Measurements from ENCODE around the gene RUNX1. TPM values are rescaled to one million over a fixed set of nuclear protein-coding genes. Genes with fewer than 3 reads are reported as not detected.
A peak's percentile ranks its signal among the peaks of the same experiment; 100 is the strongest.
"Not testable (repeated sequence)": the region's sequence is repeated elsewhere in the genome, so short reads cannot be mapped to it uniquely, and the experiment has no call there.

RUNX1 gene
- polyA plus RNA-seq, 1 donor = 9.2 TPM

DNA sequence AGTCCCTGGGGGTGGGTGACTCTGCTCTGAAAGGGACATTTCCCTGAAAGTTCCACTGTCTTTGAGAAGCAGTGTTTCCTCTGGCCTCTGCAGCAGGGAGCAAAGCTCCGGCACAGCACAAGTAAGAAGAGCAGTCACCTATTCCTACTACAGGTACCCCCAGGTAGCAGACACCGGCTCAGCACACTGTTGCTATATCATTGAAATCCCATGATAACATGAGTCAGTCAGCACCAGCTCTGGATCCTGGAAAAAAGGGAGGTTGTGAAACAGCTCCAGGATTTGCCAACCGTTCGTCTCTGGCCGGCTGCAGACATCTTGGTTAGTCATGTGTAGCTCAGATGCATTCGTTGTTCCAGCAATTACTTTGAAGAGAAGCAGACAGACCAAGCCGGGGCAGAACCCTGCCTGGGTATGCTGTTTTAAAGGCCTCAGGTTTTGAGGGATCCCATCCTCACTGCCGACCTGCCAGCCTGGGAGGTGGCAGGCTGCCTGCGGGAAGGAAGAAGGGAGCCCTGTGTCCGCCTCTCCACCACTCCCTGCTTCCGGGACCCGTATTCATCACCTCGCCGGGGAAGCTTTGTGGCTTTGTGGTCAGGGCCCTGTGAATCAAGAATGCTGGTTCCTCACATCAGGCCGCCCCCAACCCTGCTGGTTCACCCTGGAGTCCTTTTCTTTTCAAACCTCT, 241.1 kb downstream of the RUNX1 start:
- H3K4me3 ChIP-seq (ENCODE audit: low read length) = no peak overlapping the region
- no peak for DNase-seq
- H3K27me3 ChIP-seq (ENCODE audit: control insufficient read depth, insufficient read depth, low read length) = no peaks in the 10 kb centered on the region
- 80% methylated on average over 1 of the region's 15 CpGs for WGBS (ENCODE audit: insufficient coverage, low lambda C conversion rate)
- no peaks in the 10 kb centered on the region for H3K9me3 ChIP-seq (ENCODE audit: control insufficient read depth, low read depth, low read length)
- H3K4me1 ChIP-seq (ENCODE audit: control insufficient read depth, insufficient read depth, low read length) = peaks cover 23% of the 10 kb centered on the region
- peak overlapping the region; percentile 12 for H3K27ac ChIP-seq (ENCODE audit: low read length)
- peaks cover 5% of the 10 kb centered on the region for H3K36me3 ChIP-seq (ENCODE audit: control insufficient read depth, insufficient read depth, low read length)

DNA sequence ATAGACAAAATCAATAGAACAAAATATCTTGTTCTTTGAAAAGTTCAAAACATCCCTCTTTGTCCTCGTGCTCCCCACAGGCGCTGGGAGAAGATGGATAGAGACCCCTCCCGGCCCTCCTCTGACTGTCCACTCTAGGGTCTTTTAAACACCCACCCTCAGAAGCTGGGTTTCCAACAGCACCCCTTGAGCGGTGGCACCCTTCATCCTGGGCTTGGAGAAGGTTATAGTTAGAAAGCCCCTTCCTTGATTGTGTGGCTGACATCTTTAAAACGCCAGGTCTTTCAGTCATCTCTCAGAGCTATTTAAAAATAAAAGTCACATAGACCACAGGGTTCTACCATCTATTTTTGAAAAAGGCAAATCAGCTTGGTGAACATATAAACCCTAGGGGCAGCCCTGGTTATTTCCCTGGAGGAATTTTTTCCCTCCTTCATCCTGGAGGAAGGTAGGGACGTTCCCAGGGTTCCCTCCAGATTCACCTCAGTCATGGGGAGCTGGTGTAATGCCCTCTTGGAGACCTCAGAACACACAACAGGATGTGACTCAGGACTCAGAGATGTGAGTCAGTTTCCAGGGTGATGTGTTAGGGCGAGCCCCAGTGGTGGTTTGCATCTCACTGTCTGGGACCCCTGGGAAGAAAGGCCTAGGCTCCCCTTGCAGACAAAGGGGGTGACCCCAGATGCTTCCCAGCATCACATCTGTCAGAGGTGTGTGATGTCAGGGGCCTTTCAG, 241.8 kb downstream of the RUNX1 start:
- 90% methylated on average over 2 of the region's 7 CpGs for WGBS (ENCODE audit: insufficient coverage, low lambda C conversion rate)
- H3K4me1 ChIP-seq (ENCODE audit: control insufficient read depth, insufficient read depth, low read length) = peaks cover 21% of the 10 kb centered on the region
- no peak overlapping the region for H3K4me3 ChIP-seq (ENCODE audit: low read length)
- no peaks in the 10 kb centered on the region for H3K9me3 ChIP-seq (ENCODE audit: control insufficient read depth, low read depth, low read length)
- H3K36me3 ChIP-seq (ENCODE audit: control insufficient read depth, insufficient read depth, low read length) = peaks cover 5% of the 10 kb centered on the region
- DNase-seq = no peak
- H3K27me3 ChIP-seq (ENCODE audit: control insufficient read depth, insufficient read depth, low read length) = no peaks in the 10 kb centered on the region
- H3K27ac ChIP-seq (ENCODE audit: low read length) = peak overlapping the region; percentile 12

DNA sequence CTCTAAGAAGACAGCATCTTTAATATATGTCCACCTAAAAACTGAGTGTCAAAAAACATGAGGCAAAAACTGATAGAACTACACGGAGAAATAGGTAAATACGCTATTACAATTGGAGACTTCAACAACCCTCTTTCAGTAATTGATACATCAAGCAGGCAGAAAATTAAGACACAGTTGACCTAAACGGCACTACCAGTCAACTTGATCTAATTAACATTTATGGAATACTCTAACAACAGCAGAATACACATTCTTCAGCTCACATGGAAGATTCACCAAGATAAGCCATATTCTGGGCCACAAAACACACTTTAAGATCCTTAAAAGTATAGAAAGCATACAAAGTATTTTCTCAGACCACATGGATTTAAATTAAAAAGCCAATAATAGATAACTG, 242.7 kb downstream of the RUNX1 start:
- no peaks in the 10 kb centered on the region for H3K9me3 ChIP-seq (ENCODE audit: control insufficient read depth, low read depth, low read length)
- peaks cover 5% of the 10 kb centered on the region for H3K36me3 ChIP-seq (ENCODE audit: control insufficient read depth, insufficient read depth, low read length)
- WGBS (ENCODE audit: insufficient coverage, low lambda C conversion rate) = no CpG with 5 or more reads among the region's 3 CpGs
- no peak for DNase-seq
- H3K27ac ChIP-seq (ENCODE audit: low read length) = no peak overlapping the region
- H3K4me3 ChIP-seq (ENCODE audit: low read length) = no peak overlapping the region
- H3K4me1 ChIP-seq (ENCODE audit: control insufficient read depth, insufficient read depth, low read length) = peaks cover 21% of the 10 kb centered on the region
- no peaks in the 10 kb centered on the region for H3K27me3 ChIP-seq (ENCODE audit: control insufficient read depth, insufficient read depth, low read length)

DNA sequence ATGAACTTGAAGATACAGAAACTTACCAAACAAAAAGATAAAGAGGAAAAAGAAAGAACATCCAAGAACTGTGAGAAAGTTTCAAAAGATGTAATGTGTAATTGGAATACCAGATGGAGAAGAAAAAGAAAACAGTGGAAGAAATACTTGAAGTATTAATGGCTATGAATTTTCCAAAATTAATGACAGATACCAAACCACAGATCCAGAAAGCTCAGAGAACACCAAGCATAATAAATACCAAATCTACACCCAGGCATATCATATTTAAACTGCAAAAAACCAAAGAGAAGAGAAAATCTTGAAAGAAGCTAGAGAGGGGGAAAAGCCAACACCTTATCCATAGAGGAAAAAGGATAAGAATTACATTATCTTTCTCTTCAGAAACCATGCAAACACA, 243.9 kb downstream of the RUNX1 start:
- no peak overlapping the region for H3K27ac ChIP-seq (ENCODE audit: low read length)
- DNase-seq = no peak
- H3K4me1 ChIP-seq (ENCODE audit: control insufficient read depth, insufficient read depth, low read length) = peaks cover 25% of the 10 kb centered on the region
- no peaks in the 10 kb centered on the region for H3K9me3 ChIP-seq (ENCODE audit: control insufficient read depth, low read depth, low read length)
- no peak overlapping the region for H3K4me3 ChIP-seq (ENCODE audit: low read length)
- no peaks in the 10 kb centered on the region for H3K27me3 ChIP-seq (ENCODE audit: control insufficient read depth, insufficient read depth, low read length)
- H3K36me3 ChIP-seq (ENCODE audit: control insufficient read depth, insufficient read depth, low read length) = peaks cover 5% of the 10 kb centered on the region

DNA sequence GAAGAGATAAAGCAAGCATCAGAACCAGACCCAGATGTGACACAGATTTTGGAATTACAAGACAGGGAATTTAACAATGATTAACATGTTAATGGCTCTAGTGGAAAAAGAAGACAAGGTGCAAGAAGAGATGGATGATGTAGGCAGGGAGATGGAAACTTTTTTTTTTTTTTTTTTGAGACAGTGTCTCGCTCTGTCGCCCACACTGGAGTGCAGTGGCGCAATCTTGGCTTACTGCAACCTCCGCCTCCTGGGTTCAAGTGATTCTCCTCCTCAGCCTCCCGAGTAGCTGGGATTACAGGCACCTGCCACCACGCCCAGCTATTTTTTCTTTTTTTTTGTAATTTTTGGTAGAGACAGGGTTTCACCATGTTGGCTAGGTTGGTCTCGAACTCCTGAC, 244.5 kb downstream of the RUNX1 start:
- H3K4me3 ChIP-seq (ENCODE audit: low read length); H3K27ac ChIP-seq (ENCODE audit: low read length); DNase-seq; H3K9me3 ChIP-seq (ENCODE audit: control insufficient read depth, low read depth, low read length); H3K27me3 ChIP-seq (ENCODE audit: control insufficient read depth, insufficient read depth, low read length); H3K36me3 ChIP-seq (ENCODE audit: control insufficient read depth, insufficient read depth, low read length): not testable (repeated sequence)
- peaks cover 31% of the 10 kb centered on the region for H3K4me1 ChIP-seq (ENCODE audit: control insufficient read depth, insufficient read depth, low read length)
- 100% methylated on average over 1 of the region's 7 CpGs for WGBS (ENCODE audit: insufficient coverage, low lambda C conversion rate)

DNA sequence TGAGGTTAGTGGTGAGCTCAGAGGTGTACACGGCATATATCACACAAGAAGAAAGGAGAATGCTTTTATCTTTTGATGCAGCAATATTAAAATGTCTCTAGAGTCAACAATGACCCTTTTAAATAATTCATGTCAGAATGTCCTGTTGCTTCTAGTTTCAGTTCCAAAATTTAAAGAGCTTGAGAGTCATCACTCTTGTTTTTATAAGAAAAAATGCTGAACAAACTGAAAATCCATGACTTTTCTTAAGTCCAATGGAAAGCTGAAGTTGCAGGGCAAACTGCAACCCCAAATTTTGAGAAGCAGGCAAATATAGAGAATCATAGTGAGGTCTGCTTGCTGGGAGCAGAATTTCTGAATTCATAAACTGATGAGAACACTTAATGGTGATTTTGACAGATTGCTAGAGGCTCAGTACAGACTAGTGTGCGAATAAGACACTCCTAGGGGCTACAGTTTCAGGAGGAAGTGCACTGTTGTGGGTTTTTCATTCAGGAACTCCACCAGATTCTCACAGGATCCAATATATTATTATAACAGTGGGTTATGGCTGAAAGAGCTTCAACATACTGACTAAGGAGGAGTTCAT, 245.2 kb downstream of the RUNX1 start:
- H3K36me3 ChIP-seq (ENCODE audit: control insufficient read depth, insufficient read depth, low read length) = peaks cover 5% of the 10 kb centered on the region
- WGBS (ENCODE audit: insufficient coverage, low lambda C conversion rate) = 100% methylated on average over 1 of the region's 2 CpGs
- H3K27ac ChIP-seq (ENCODE audit: low read length) = no peak overlapping the region
- H3K27me3 ChIP-seq (ENCODE audit: control insufficient read depth, insufficient read depth, low read length) = no peaks in the 10 kb centered on the region
- no peak overlapping the region for H3K4me3 ChIP-seq (ENCODE audit: low read length)
- H3K9me3 ChIP-seq (ENCODE audit: control insufficient read depth, low read depth, low read length) = no peaks in the 10 kb centered on the region
- H3K4me1 ChIP-seq (ENCODE audit: control insufficient read depth, insufficient read depth, low read length) = peaks cover 38% of the 10 kb centered on the region
- DNase-seq = no peak

DNA sequence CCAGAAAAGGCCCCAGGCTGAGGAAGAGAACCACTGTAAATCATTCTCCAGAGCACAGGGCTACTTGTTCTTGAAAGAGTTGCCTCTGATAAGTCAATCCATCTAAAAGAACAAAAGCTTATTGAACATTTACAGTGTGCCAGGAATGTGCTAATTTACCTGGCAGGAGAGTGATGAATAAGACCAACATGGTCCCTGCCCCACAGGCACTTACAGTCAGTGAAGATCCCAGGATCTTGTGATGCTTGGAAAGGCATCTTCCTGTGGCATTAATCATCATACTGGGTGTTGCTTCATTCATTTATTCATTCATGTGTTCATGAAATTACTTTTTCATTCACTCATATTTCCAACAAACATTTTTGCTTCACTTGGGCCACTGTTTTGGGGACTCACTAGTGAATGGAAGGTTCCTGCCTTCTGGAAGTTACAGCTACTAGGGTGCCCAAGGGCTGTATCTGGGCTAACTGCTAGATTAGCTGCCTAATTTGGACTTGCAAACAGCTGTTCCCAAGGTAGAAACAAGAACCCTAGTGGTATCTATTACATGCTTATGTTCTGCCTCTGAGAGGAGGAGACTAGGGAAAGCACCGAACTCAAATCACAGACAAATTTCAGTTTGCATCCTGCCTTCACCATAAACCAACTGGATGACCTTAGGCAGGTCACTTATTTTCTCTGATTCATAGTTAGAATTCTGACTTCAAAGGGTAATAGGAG, 246.8 kb downstream of the RUNX1 start:
- WGBS (ENCODE audit: insufficient coverage, low lambda C conversion rate) = no CpG with 5 or more reads among the region's 1 CpG
- no peaks in the 10 kb centered on the region for H3K36me3 ChIP-seq (ENCODE audit: control insufficient read depth, insufficient read depth, low read length)
- H3K4me1 ChIP-seq (ENCODE audit: control insufficient read depth, insufficient read depth, low read length) = peaks cover 50% of the 10 kb centered on the region
- no peaks in the 10 kb centered on the region for H3K27me3 ChIP-seq (ENCODE audit: control insufficient read depth, insufficient read depth, low read length)
- no peak overlapping the region for H3K4me3 ChIP-seq (ENCODE audit: low read length)
- H3K27ac ChIP-seq (ENCODE audit: low read length) = peak overlapping the region; percentile 77
- peak in 1 of 2 donors; percentile 33 for DNase-seq
- H3K9me3 ChIP-seq (ENCODE audit: control insufficient read depth, low read depth, low read length) = no peaks in the 10 kb centered on the region

DNA sequence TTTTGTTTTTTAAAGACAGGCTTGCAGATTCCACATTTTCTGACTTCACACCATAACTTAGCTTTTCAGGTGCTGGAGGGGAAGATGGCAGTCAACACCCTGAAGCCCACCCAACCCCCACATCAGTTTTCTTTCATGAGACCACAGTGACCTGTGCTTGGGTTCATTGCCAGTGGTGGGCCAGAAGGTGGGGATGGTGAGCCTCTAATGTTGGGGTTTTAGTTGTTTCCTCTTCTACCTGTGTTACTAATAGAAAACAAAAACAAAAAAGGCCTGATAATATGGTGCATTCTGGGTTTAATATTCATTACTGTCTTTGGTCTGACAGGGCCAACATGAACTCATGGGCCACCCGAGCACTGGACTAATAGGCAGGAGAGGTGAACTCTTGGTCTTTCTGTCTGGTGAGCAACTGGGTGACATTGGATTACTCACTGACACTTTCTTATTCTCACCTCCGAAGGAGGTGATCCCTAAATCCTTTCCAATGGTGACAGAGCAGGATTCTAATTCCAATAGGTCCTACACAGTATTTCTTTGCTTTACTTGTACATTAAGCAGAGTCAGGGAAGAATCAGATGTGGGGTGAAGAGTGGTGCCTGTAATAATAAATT, 247.5 kb downstream of the RUNX1 start:
- Histone ChIP-seq H3K4me1 (ENCODE audit: control insufficient read depth, insufficient read depth, low read length) (peaks cover 52% of the 10 kb centered on the region), H3K27ac (ENCODE audit: low read length) (peak overlapping the region; percentile 77)
- DNase-seq = no peak

DNA sequence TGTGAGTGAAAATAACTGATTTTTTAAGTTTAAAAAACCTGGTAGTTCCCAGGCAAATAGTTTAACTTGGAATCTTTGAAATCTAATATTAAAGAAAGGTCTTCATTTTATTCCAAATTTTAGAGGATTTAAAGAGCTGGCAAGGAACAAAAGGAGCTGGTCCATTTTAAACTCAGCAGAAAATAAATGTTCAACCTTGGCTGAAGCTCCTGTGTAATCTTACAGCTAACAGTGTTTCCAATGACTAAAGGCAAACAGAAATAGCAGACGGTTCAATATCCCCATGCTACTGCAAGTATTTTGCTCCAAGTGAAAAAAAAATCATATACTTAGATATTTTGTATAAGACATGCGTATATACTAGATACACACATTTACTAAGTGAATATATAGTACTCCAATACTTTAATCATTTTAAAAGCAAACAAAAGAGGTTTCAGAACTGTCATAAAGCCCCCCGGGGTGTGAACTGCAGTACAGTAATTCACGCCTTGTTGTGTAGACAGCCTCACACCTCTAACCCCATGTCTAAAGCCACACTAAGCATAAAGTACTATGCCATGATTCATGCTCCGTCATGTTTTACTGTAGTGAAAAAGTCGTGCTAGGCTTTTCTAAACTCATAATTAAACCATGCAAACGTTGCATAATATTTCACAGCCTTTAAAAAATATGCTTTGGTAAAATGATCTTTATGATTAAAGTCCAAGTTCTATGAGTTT, 248.1 kb downstream of the RUNX1 start:
- WGBS (ENCODE audit: insufficient coverage, low lambda C conversion rate) = 71% methylated on average over 1 of the region's 7 CpGs
- Histone ChIP-seq H3K4me1 (ENCODE audit: control insufficient read depth, insufficient read depth, low read length) (peaks cover 58% of the 10 kb centered on the region), H3K36me3 (ENCODE audit: control insufficient read depth, insufficient read depth, low read length) (no peaks in the 10 kb centered on the region), H3K27me3 (ENCODE audit: control insufficient read depth, insufficient read depth, low read length) (no peaks in the 10 kb centered on the region), H3K27ac (ENCODE audit: low read length) (peak overlapping the region; percentile 77), H3K4me3 (ENCODE audit: low read length) (no peak overlapping the region), H3K9me3 (ENCODE audit: control insufficient read depth, low read depth, low read length) (no peaks in the 10 kb centered on the region)
- DNase-seq = peak; percentile 64 to 83

More for the DNA sequence above, 247.5 kb downstream of the RUNX1 start:
- H3K4me3 ChIP-seq (ENCODE audit: low read length) = no peak overlapping the region
- no peaks in the 10 kb centered on the region for H3K9me3 ChIP-seq (ENCODE audit: control insufficient read depth, low read depth, low read length)
- no CpG with 5 or more reads among the region's 2 CpGs for WGBS (ENCODE audit: insufficient coverage, low lambda C conversion rate)
- no peaks in the 10 kb centered on the region for H3K36me3 ChIP-seq (ENCODE audit: control insufficient read depth, insufficient read depth, low read length)
- H3K27me3 ChIP-seq (ENCODE audit: control insufficient read depth, insufficient read depth, low read length) = no peaks in the 10 kb centered on the region

Data from large intestine (tissue), 3 donors.